Motor neuron (in vitro differentiated cells): ENCODE data around the gene UBE4B. TPM values are rescaled to one million over a fixed set of nuclear protein-coding genes. Genes with fewer than 3 reads are reported as not detected.
"Not testable (repeated sequence)": the region's sequence is repeated elsewhere in the genome, so short reads cannot be mapped to it uniquely, and the experiment has no call there.

Experiments used
- ATAC-seq, 8 experiments: fragments of 200-7000 bp; cut with Tn5 transposase; replicated peaks in 6 of 8; 2 replicates each; pipeline ENCODE4 v1.8.0; 2021; ENCODE audit warnings: mild to moderate bottlenecking in 8 of 8, moderate library complexity in 8 of 8
- H3K27ac ChIP-seq, 2 donors: fragments of 250-450 bp; sonication (Bioruptor Pico); 2 replicates each; pipeline ENCODE4 v1.9.0; 2021; ENCODE audit warnings: antibody characterized with exemption in 2 of 2, mild to moderate bottlenecking in 2 of 2, moderate library complexity in 1 of 2
- H3K4me1 ChIP-seq, 2 donors: fragments of 250-450 bp; sonication (Bioruptor Pico); replicated peaks in 1 of 2; 2 replicates each; pipeline ENCODE4 v1.6.1; 2021; ENCODE audit warnings: antibody characterized with exemption in 2 of 2, mild to moderate bottlenecking in 2 of 2, moderate library complexity in 1 of 2
- H3K4me3 ChIP-seq, 5 donors: fragments of 250-450 bp; sonication (Bioruptor Pico); 2 replicates each; pipeline ENCODE4 v1.9.0; 2021; ENCODE audit warnings: antibody characterized with exemption in 5 of 5, mild to moderate bottlenecking in 5 of 5, moderate library complexity in 4 of 5
- WGBS, 10 experiments: fragments of 450-650 bp; shearing (Covaris generic); methylation state at CpG; one replicate each; pipeline ENCODE4 v1.0.0; 2022; 5-methylcytosine and 5-hydroxymethylcytosine counted together
- in situ Hi-C, 9 experiments: fragments of 400-800 bp; cut with MboI; loops; one replicate each; pipeline ENCODE4 v1.15.0; 2021; ENCODE audit warnings: low sequenced_read_pairs in 9 of 9, low pct_unique_long_range_greater_than_20kb in 2 of 9; ENCODE audit not compliant: unreplicated experiment in 9 of 9
- total RNA-seq, 8 experiments: library from RNA; unstranded; fragments of 300-600 nt; gene quantifications; 2 replicates each; pipeline versions ENCODE4 v1.2.3 to v1.2.4, GENCODE V29; 2022

The UBE4B gene
- total RNA-seq, 8 experiments from 2014 or later, result 27.8 to 57.8 (median 44.6) TPM

DNA sequence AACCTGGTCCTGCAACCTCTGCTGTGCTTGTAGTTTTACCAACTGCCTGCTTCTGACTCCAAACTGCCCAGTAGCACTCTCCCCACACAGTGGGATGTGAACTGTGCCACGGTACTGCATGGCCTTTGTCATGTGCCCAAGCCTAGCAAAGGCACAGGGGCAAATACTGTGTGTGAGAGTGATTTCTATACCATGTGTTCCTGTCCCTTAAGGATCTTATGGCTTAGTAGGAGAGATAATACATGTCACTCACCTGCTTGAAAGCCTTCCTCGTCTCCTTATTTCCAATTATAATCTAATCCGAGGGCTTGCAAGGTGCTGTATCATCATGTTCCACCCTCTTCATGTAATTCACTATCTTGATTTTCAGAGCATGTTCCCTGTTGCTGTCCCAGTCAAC, 51.3 kb downstream of the UBE4B start:
- 82 to 100% (median 100%) methylated on average over 2 to 3 of the region's 3 CpGs; no CpG with 5 or more reads in 5 of the 10 experiments for WGBS, 10 experiments
- H3K4me1 ChIP-seq, result peaks cover 0 to 5% of the 10 kb centered on the region in 2 donors
- ATAC-seq, result no peak
- in situ Hi-C loops, result no loop called here
- no peak overlapping the region for H3K4me3 ChIP-seq
- H3K27ac ChIP-seq, result no peak overlapping the region

- WGBS, 10 experiments, result 42 to 90% (median 80%) methylated on average over 1 to 5 of the region's 5 CpGs; no CpG with 5 or more reads in 1 of the 10 experiments
- in situ Hi-C loops, result no loop called here
- H3K4me3 ChIP-seq, result no peak overlapping the region
- H3K27ac ChIP-seq, result no peak overlapping the region
- no peak for ATAC-seq
- peaks cover 0 to 5% of the 10 kb centered on the region in 2 donors for H3K4me1 ChIP-seq
Measured at GRCh38 chr1:10085076-10085475, 52.3 kb downstream of the UBE4B start.

GRCh38 chr1:10087210-10087609, 54.5 kb downstream of the UBE4B start:
- Histone ChIP-seq H3K4me1 (peaks cover 0 to 5% of the 10 kb centered on the region in 2 donors), H3K27ac (no peak overlapping the region), H3K4me3 (no peak overlapping the region)
- no peak for ATAC-seq
- in situ Hi-C loops, result no loop called here

GRCh38 chr1:10101929-10102328, 69.2 kb downstream of the UBE4B start:
- no peak for ATAC-seq
- Histone ChIP-seq H3K4me3 (no peak overlapping the region), H3K4me1 (no peaks in the 10 kb centered on the region), H3K27ac (no peak overlapping the region)
- in situ Hi-C loops, result no loop called here

GRCh38 chr1:10103193-10103592, 70.4 kb downstream of the UBE4B start:
- 86 to 100% (median 98%) methylated on average over 1 to 5 of the region's 5 CpGs for WGBS, 10 experiments
- in situ Hi-C loops, result no loop called here
- H3K4me1 ChIP-seq, result no peaks in the 10 kb centered on the region
- ATAC-seq, result no peak
- no peak overlapping the region for H3K27ac ChIP-seq
- H3K4me3 ChIP-seq, result no peak overlapping the region

DNA sequence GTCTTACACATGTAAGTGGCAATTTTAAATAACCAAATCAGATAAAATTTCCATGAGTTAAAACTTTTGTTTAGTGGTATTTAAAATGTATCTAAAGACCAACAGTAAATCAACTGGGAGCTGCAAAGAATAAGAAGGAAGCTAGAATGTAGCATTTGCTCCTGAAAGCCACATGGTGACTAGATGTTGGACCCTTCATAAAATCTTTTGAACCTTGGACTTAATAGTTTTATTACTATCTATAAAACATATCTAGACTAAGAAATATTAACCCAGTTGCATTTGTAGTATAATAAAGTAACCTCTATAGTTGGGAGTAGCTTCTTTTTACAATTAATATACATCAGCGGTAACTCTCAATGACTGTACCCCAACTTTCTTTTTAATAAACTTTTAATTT, 72.1 kb downstream of the UBE4B start:
- no peak for ATAC-seq
- WGBS, 10 experiments, result 63 to 100% (median 100%) methylated on average over 1 of the region's 1 CpG; no CpG with 5 or more reads in 1 of the 10 experiments
- in situ Hi-C loops, result no loop called here

GRCh38 chr1:10105484-10105883, 72.7 kb downstream of the UBE4B start:
- H3K4me3 ChIP-seq, result no peak overlapping the region
- H3K4me1 ChIP-seq, result no peaks in the 10 kb centered on the region
- H3K27ac ChIP-seq, result no peak overlapping the region
- in situ Hi-C loops, result no loop called here
- ATAC-seq, result no peak
- WGBS, 10 experiments, result 50 to 100% (median 91%) methylated on average over 1 to 4 of the region's 4 CpGs; no CpG with 5 or more reads in 1 of the 10 experiments

More for the DNA sequence above, 72.1 kb downstream of the UBE4B start:
- Histone ChIP-seq H3K27ac (no peak overlapping the region), H3K4me1 (no peaks in the 10 kb centered on the region), H3K4me3 (no peak overlapping the region)

DNA sequence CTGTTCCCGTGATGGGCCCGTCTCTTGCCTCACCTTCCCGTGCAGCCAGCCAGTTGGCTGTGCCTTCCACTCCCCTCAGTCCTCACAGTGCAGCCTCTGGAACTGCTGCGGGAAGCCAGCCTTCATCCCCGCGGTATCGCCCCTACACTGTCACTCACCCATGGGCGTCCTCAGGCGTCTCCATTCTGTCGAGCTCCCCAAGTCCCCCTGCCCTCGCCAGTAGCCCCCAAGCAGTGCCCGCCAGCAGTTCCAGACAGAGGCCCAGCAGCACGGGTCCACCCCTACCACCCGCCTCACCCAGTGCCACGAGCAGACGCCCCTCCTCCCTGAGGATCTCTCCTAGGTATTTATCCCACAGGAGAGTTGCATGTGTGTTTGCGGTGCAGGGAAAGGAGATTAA, 73.5 kb downstream of the UBE4B start:
- Histone ChIP-seq H3K27ac (no peak overlapping the region), H3K4me1 (no peaks in the 10 kb centered on the region), H3K4me3 (no peak overlapping the region)
- ATAC-seq, result no peak
- WGBS, 10 experiments, result 82 to 100% (median 93%) methylated on average over 1 to 8 of the region's 17 CpGs; no CpG with 5 or more reads in 2 of the 10 experiments
- in situ Hi-C loops, result no loop called here

- H3K4me3 ChIP-seq, result no peak overlapping the region
- H3K27ac ChIP-seq, result no peak overlapping the region
- ATAC-seq, result no peak
- WGBS, 10 experiments, result 80 to 100% (median 95%) methylated on average over 1 to 7 of the region's 7 CpGs; no CpG with 5 or more reads in 1 of the 10 experiments
- in situ Hi-C loops, result no loop called here
- no peaks in the 10 kb centered on the region for H3K4me1 ChIP-seq
Measured at GRCh38 chr1:10106756-10107475, 74.2 kb downstream of the UBE4B start.

DNA sequence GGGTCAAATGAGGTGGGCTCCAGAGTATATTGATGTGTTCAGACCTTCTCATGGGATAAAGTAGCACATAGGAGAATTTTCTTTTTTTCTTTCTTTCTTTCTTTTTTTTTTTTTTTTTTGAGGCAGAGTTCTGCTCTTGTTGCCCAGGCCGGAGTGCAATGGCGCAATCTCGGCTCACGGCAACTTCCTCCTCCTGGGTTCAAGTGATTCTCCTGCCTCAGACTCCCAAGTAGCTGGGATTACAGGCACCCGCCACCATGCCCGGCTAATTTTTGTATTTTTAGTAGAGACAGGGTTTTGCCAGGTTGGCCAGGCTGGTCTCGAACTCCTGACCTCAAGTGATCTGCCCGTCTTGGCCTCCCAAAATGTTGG, 74.7 kb downstream of the UBE4B start:
- WGBS, 10 experiments, result 91 to 100% (median 95%) methylated on average over 1 to 8 of the region's 8 CpGs
- in situ Hi-C loops, result not testable (repeated sequence)

GRCh38 chr1:10108134-10108663, 75.4 kb downstream of the UBE4B start:
- in situ Hi-C loops, result no loop called here
- H3K4me3 ChIP-seq, result no peak overlapping the region
- WGBS, 10 experiments, result 0 to 82% (median 60%) methylated on average over 2 to 6 of the region's 8 CpGs; no CpG with 5 or more reads in 2 of the 10 experiments
- no peak overlapping the region for H3K27ac ChIP-seq
- H3K4me1 ChIP-seq, result no peaks in the 10 kb centered on the region
- peak in 2 of 8 experiments; percentile 26 to 79 for ATAC-seq

More for the DNA sequence above, 74.7 kb downstream of the UBE4B start:
- H3K4me1 ChIP-seq, H3K27ac ChIP-seq, H3K4me3 ChIP-seq, ATAC-seq: not testable (repeated sequence)

DNA sequence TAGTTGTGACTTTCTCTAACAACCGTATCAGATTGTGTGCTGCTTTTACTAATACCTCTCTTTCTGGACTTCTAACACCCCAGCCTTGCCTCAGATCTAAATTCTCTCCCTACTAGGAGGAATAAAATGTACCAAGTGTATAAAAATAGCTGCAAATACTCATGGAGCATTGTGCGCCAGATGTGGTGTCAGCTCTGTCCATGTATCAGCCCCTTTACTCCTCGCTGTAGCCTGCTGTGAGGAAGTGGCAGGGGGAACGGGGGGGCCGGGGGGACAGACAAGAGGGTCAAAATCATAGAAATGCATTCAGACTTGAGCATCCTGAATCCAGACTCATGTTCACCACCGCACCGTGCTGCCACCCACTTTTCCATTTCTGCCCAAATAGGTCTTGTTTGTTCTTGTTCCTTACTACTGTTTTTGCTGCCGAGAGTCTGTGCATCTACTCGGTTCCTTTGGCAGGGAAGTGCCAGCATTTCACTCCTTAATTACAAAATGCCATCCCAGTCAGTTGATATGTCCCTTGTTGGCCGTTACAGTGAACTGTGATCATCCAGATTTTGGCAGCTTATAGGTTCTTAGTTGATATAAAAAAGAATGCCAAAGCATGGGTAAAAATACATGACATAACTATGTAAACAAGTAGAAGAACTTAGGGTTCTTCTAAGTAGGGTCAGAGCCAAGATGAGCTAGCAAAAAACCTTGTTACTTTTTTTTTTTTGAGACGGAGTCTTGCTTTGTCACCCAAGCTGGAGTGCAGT, 76.4 kb downstream of the UBE4B start:
- in situ Hi-C loops, result no loop called here
- no peak overlapping the region for H3K27ac ChIP-seq
- 55 to 93% (median 86%) methylated on average over 2 to 11 of the region's 11 CpGs for WGBS, 10 experiments

DNA sequence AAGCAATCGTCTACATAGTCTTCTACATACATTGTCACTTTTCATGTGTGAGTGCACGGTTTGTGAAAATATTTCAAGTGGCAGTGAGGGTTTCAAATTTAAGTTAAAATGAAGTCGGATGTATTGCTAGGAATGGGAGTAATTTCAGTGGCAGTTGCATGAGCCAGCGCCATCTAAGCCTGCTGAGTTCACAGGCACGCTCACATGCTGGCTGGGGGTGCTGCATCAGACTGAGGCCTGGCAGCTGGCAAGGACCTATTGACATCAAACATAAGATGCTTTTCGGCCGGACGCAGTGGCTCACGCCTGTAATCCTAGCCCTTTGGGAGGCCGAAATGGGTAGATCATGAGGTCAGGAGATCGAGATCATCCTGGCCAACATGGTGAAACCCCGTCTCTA, 80.7 kb downstream of the UBE4B start:
- in situ Hi-C loops, result no loop called here
- WGBS, 10 experiments, result 57 to 100% (median 91%) methylated on average over 2 to 11 of the region's 12 CpGs; no CpG with 5 or more reads in 2 of the 10 experiments
- H3K27ac ChIP-seq, result no peak overlapping the region
- H3K4me3 ChIP-seq, result no peak overlapping the region
- ATAC-seq, result no peak
- no peaks in the 10 kb centered on the region for H3K4me1 ChIP-seq

More for the DNA sequence above, 76.4 kb downstream of the UBE4B start:
- no peak overlapping the region for H3K4me3 ChIP-seq
- no peaks in the 10 kb centered on the region for H3K4me1 ChIP-seq
- ATAC-seq, result no peak
